B cell (primary cell): ENCODE data around the gene MAEA. TPM values are rescaled to one million over a fixed set of nuclear protein-coding genes. Genes with fewer than 3 reads are reported as not detected.

Experiments used
- ATAC-seq: fragments of 200-7000 bp; cut with Tn5 transposase; one replicate; pipeline ENCODE4 v1.10.0; 2021; ENCODE audit warnings: low read depth, mild to moderate bottlenecking, moderate number of reproducible peaks, moderate library complexity
- CTCF ChIA-PET: fragments of 350-600 bp; sonication (Branson Sonifier 250); formaldehyde crosslinking; loops from one replicate; lab custom pipeline; 2021; ENCODE audit warnings: antibody characterized with exemption, inconsistent platforms; lab: Charles Lee
- POLR2A ChIA-PET: fragments of 350-600 bp; sonication (Branson Sonifier 250); formaldehyde crosslinking; loops from one replicate; lab custom pipeline; 2021; ENCODE audit warnings: antibody characterized with exemption; lab: Charles Lee
- DNase-seq: peaks from one replicate; pipeline ENCODE4 v3.0.0; 2013
- H2AFZ ChIP-seq: 2 replicates; pipeline ENCODE4 v1.6.1; 2012; ENCODE audit warnings: mild to moderate bottlenecking, low read depth, low read length; ENCODE audit not compliant: insufficient read depth, poor library complexity, severe bottlenecking
- H3K27ac ChIP-seq, 2 donors: 1 replicate in 1 of 2; 2 replicates in 1 of 2; pipeline ENCODE4 v1.5.1; 2012 to 2013; ENCODE audit warnings: low read length in 2 of 2, mild to moderate bottlenecking in 2 of 2, moderate library complexity in 1 of 2
- H3K27me3 ChIP-seq, 4 experiments: fragments of 200-600 bp in 1 of 4; sonication (generic) in 1 of 4; replicated peaks in 1 of 4; 1 replicate in 2 of 4; 2 replicates in 2 of 4; pipeline versions ENCODE4 v1.6.1 to v1.7.0; 2013 to 2016; ENCODE audit warnings: low read length in 3 of 4, mild to moderate bottlenecking in 2 of 4, mixed read lengths in 1 of 4, moderate library complexity in 1 of 4; ENCODE audit not compliant: insufficient read depth in 4 of 4, control insufficient read depth in 3 of 4; ENCODE audit errors: control extremely low read depth in 1 of 4
- H3K36me3 ChIP-seq, 2 experiments: replicated peaks in 1 of 2; 1 replicate in 1 of 2; 2 replicates in 1 of 2; pipeline versions ENCODE4 v1.6.1 to v1.7.1; 2013; ENCODE audit warnings: low read length in 1 of 2; ENCODE audit not compliant: insufficient read depth in 2 of 2, control insufficient read depth in 1 of 2; ENCODE audit errors: control extremely low read depth in 1 of 2, extremely low read depth in 1 of 2
- H3K4me1 ChIP-seq, 2 donors: fragments of 200-600 bp in 1 of 2; sonication (generic) in 1 of 2; 1 replicate in 1 of 2; 2 replicates in 1 of 2; pipeline versions ENCODE4 v1.5.1 to v1.6.1; 2013 to 2017; ENCODE audit warnings: low read length in 2 of 2; ENCODE audit not compliant: control insufficient read depth in 2 of 2, insufficient read depth in 2 of 2
- H3K4me2 ChIP-seq: replicated peaks from 2 replicates; pipeline ENCODE3; 2012; ENCODE audit warnings: mild to moderate bottlenecking, low read depth, low read length; ENCODE audit not compliant: poor library complexity, severe bottlenecking
- H3K4me3 ChIP-seq, 5 experiments: fragments of 200-600 bp in 1 of 5; sonication (generic) in 1 of 5; 1 replicate in 3 of 5; 2 replicates in 2 of 5; pipeline versions ENCODE4 v1.5.1 to v1.7.0; 2011 to 2016; ENCODE audit warnings: low read length in 4 of 5, mild to moderate bottlenecking in 4 of 5, low read depth in 2 of 5, control low read depth in 1 of 5, moderate library complexity in 1 of 5; ENCODE audit not compliant: insufficient read depth in 1 of 5; ENCODE audit errors: control extremely low read depth in 1 of 5, extremely low read depth in 1 of 5
- H3K79me2 ChIP-seq: fragments of 200-600 bp; sonication (generic); one replicate; pipeline ENCODE4 v1.6.0; 2016; ENCODE audit warnings: low read length; ENCODE audit not compliant: control insufficient read depth, insufficient read depth
- H3K9ac ChIP-seq: fragments of 200-600 bp; sonication (generic); 2 replicates; pipeline ENCODE4 v1.6.1; 2017; ENCODE audit warnings: mild to moderate bottlenecking, low read length, moderate library complexity
- H3K9me3 ChIP-seq, 3 donors: one replicate each; pipeline versions ENCODE4 v1.6.1 to v1.7.1; 2013; ENCODE audit warnings: low read length in 2 of 3; ENCODE audit not compliant: control insufficient read depth in 2 of 3, insufficient read depth in 1 of 3; ENCODE audit errors: control extremely low read depth in 1 of 3
- H4K20me1 ChIP-seq: 2 replicates; pipeline ENCODE4 v1.6.0; 2012; ENCODE audit warnings: mild to moderate bottlenecking, low read length; ENCODE audit not compliant: insufficient read depth, control insufficient read depth, poor library complexity, severe bottlenecking
- H3K27ac Mint-ChIP-seq: one replicate; pipeline ENCODE4 v1.8.0; 2021; ENCODE audit warnings: mixed read lengths
- H3K27me3 Mint-ChIP-seq: one replicate; pipeline ENCODE4 v1.8.0; 2021; ENCODE audit warnings: mixed read lengths
- H3K4me1 Mint-ChIP-seq: one replicate; pipeline ENCODE4 v1.8.0; 2021; ENCODE audit warnings: mixed read lengths
- H3K4me3 Mint-ChIP-seq: one replicate; pipeline ENCODE4 v1.8.0; 2021; ENCODE audit warnings: mixed read lengths
- H3K9me3 Mint-ChIP-seq: one replicate; pipeline ENCODE4 v1.8.0; 2022; ENCODE audit warnings: mixed read lengths; ENCODE audit not compliant: insufficient read depth
- CTCF ChIP-seq: fragments of 200-600 bp; IDR thresholded peaks from one replicate; pipeline ENCODE4 v1.8.0; 2022; ENCODE audit warnings: antibody characterized with exemption, mild to moderate bottlenecking
- EZH2 ChIP-seq: IDR thresholded peaks from 2 replicates; pipeline ENCODE4 v1.6.1; 2012; ENCODE audit warnings: borderline replicate concordance, low read depth, mild to moderate bottlenecking, moderate library complexity, low read length; ENCODE audit not compliant: insufficient read depth, poor library complexity, severe bottlenecking
- whole genome bisulfite sequencing: methylation state at CpG from one replicate; pipeline ENCODE4 v1.1.5; 2013; ENCODE audit warnings: missing lambda C conversion rate; ENCODE audit not compliant: insufficient coverage; 5-methylcytosine and 5-hydroxymethylcytosine counted together
- intact Hi-C: fragments of 100-400 bp; cut with micrococcal nuclease; formaldehyde crosslinking; loops from one replicate; pipeline ENCODE4 v1.10.0; 2022
- polyA plus RNA-seq: library from polyadenylated mRNA; depleted of rRNA; stranded (reverse); fragments of >200 nt; gene quantifications from 2 replicates; pipeline ENCODE4 v1.2.3, GENCODE V29; 2012
- total RNA-seq, 2 donors: library from RNA; stranded (reverse); fragments of 120-200 nt in 1 of 2; gene quantifications; 1 replicate in 1 of 2; 2 replicates in 1 of 2; pipeline versions ENCODE4 v1.2.3 to v1.2.4, GENCODE V29; 2013 to 2022

MAEA gene
- total and polyA plus RNA-seq, 2 donors (not counting 1 experiment from before 2014, with no cell fraction given): 106 to 107 TPM

- Mint-ChIP-seq H3K27ac (no peak overlapping the region), H3K27me3 (no peaks in the 10 kb centered on the region), H3K4me1 (no peaks in the 10 kb centered on the region), H3K4me3 (no peak overlapping the region), H3K9me3 (no peaks in the 10 kb centered on the region)
- intact Hi-C loops: no loop called here
- Histone ChIP-seq H3K4me2 (no peak overlapping the region), H3K27me3 (no peaks in the 10 kb centered on the region), H3K79me2 (no peaks in the 10 kb centered on the region), H3K4me3 (no peak overlapping the region), H3K4me1 (no peaks in the 10 kb centered on the region), H3K36me3 (no peaks in the 10 kb centered on the region), H2AFZ (no peak overlapping the region), H3K9ac (no peak overlapping the region), H4K20me1 (no peaks in the 10 kb centered on the region), H3K9me3 (no peaks in the 10 kb centered on the region), H3K27ac (no peak overlapping the region)
- ChIA-PET CTCF (no interaction called here), POLR2A (no interaction called here)
- no peak for TF ChIP-seq EZH2
- no peak for TF ChIP-seq CTCF
- DNase-seq (no peak), ATAC-seq (no peak)
- 98% methylated on average over 24 of the region's 24 CpGs for WGBS
Observed at GRCh38 chr4:1381944-1382541, 92.4 kb downstream of the MAEA start.

- Mint-ChIP-seq H3K9me3 (peaks cover 3% of the 10 kb centered on the region), H3K27ac (no peak overlapping the region), H3K27me3 (no peaks in the 10 kb centered on the region), H3K4me1 (no peaks in the 10 kb centered on the region), H3K4me3 (no peak overlapping the region)
- intact Hi-C loops: no loop called here
- ChIA-PET CTCF (no interaction called here), POLR2A (no interaction called here)
- Histone ChIP-seq H3K27me3 (no peaks in the 10 kb centered on the region), H3K9ac (no peak overlapping the region), H3K4me3 (no peak overlapping the region), H3K4me2 (no peak overlapping the region), H2AFZ (no peak overlapping the region), H4K20me1 (no peaks in the 10 kb centered on the region), H3K9me3 (peaks cover 0 to under 1% (median 0%) of the 10 kb centered on the region in 3 donors), H3K36me3 (no peaks in the 10 kb centered on the region), H3K4me1 (no peaks in the 10 kb centered on the region), H3K27ac (no peak overlapping the region), H3K79me2 (no peaks in the 10 kb centered on the region)
- TF ChIP-seq CTCF: no peak
- no peak for TF ChIP-seq EZH2
- no peak for ATAC-seq
- 87% methylated on average over 25 of the region's 27 CpGs for WGBS
- DNase-seq: no peak
Observed at GRCh38 chr4:1382776-1383727, 93.4 kb downstream of the MAEA start.
